ENCODE measurements around the gene SCMH1. TPM values are rescaled to one million over a fixed set of nuclear protein-coding genes. Genes with fewer than 3 reads are reported as not detected.

The SCMH1 gene
- polyA plus RNA-seq, 1 of the 3 experiments (the other 2 are of a cell fraction) = 38.5 TPM

DNA sequence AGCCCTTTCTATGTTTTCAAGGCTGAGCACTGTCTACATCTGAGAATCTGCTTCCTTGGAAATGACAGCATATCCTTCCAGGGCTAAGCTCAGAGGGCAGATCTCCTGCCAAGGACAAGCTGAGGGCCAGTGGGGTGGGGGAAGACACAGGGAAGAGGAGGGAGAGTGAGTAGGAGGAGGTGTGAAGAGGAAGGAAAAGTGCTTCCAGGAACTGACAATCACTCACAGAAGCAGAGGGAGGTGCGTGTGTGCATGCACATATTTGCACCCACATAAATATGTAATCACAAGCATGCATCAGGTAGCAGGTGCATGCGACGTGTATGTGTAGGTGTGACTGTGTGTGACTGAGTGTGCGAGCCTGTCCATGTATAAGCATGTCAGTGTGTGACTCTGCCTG lies 43.7 kb upstream of the SCMH1 start:
- H3K36me3 ChIP-seq (replicated peaks in 1 of 2; ENCODE audit: control insufficient read depth in 1 of 2, insufficient read depth in 2 of 2, low read length in 1 of 2) = no peaks in the 10 kb centered on the region
- H3K9me2 ChIP-seq = no peaks in the 10 kb centered on the region
- H3K9ac ChIP-seq = no peak overlapping the region
- no peaks in the 10 kb centered on the region for H3F3A ChIP-seq (replicated peaks; ENCODE audit: insufficient read depth)
- CTCF ChIA-PET = interaction anchor here (1.3 to 9.4 kb wide), 5 partner anchors 18 to 147 kb away, joined by 3 to 174 read pairs (median 46); partner anchors contain the start of gene FOXO6
- no peak overlapping the region for H2AFZ ChIP-seq (ENCODE audit: low read depth)
- peaks cover 7% of the 10 kb centered on the region; the same call in 1 of the 2 replicates for H3K27me3 ChIP-seq (ENCODE audit: insufficient read depth)
- TF ChIP-seq FOSL2 (IDR thresholded peaks at IDR 0.05; ENCODE audit: borderline replicate concordance, low read depth) (no peak), RAD21 (IDR thresholded peaks at IDR 0.05; ENCODE audit: low read length) (no peak), MEF2A (IDR thresholded peaks at IDR 0.05; ENCODE audit: borderline replicate concordance, low read depth) (no peak), GABPA (IDR thresholded peaks at IDR 0.05; ENCODE audit: low read depth) (no peak), CHD2 (IDR thresholded peaks at IDR 0.05; ENCODE audit: low read length, partially characterized antibody) (no peak), NFIC (IDR thresholded peaks at IDR 0.05; ENCODE audit: borderline replicate concordance) (no peak)
- H3K4me1 ChIP-seq (ENCODE audit: control insufficient read depth in 1 of 2, insufficient read depth in 2 of 2, low read depth in 1 of 2, low read length in 1 of 2) = peaks cover 0 to 2% of the 10 kb centered on the region in 2 experiments; a peak in 1 of 4 replicates
- no peak for DNase-seq
- 69% methylated on average over 4 of the region's 4 CpGs for WGBS (ENCODE audit: low lambda C conversion rate)
- POLR2A ChIA-PET = no interaction called here
- H3K4me3 ChIP-seq (ENCODE audit: low read depth in 2 of 2, low read length in 1 of 2) = no peak overlapping the region
- H3K9me3 ChIP-seq = no peaks in the 10 kb centered on the region
- H3K79me2 ChIP-seq (ENCODE audit: insufficient read depth) = no peaks in the 10 kb centered on the region
- no peak overlapping the region for H3K27ac ChIP-seq (ENCODE audit: low read depth in 2 of 2, low read length in 1 of 2)
- H4K20me1 ChIP-seq (ENCODE audit: insufficient read depth) = no peaks in the 10 kb centered on the region
- H3K4me2 ChIP-seq = no peak overlapping the region

DNA sequence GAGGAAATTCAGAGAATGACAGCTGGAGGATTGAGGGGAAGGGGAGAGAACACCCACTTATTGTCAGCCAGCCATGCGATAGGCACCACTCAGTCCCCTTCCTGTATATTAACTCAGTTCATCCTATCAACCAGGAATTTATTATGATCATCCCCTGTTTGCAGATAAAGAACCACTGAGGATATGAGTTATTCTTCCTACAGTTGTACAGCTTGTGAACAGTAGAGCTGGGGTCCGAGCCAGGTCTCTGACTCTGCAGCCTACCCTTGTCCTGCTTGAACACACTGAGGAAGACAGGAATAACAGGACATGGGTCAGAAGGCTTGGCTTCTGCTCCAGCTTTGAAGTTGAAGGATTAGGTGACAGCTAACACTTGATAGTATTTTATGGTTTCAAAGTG lies 42.0 kb upstream of the SCMH1 start:
- H3K4me3 ChIP-seq (ENCODE audit: low read depth in 2 of 2, low read length in 1 of 2) = no peak overlapping the region
- peaks cover 0 to 2% of the 10 kb centered on the region in 2 experiments; a peak in 1 of 4 replicates for H3K4me1 ChIP-seq (ENCODE audit: control insufficient read depth in 1 of 2, insufficient read depth in 2 of 2, low read depth in 1 of 2, low read length in 1 of 2)
- TF ChIP-seq EZH2phosphoT487 (IDR thresholded peaks at IDR 0.05; ENCODE audit: borderline replicate concordance, low read depth) (no peak), NRF1 (IDR thresholded peaks at IDR 0.05; ENCODE audit: low read depth, low read length) (no peak), RCOR1 (IDR thresholded peaks at IDR 0.05; ENCODE audit: low read length) (no peak), SIN3A (IDR thresholded peaks at IDR 0.05; ENCODE audit: borderline replicate concordance, low read depth, low read length) (no peak), ELF1 (IDR thresholded peaks at IDR 0.05) (no peak), GATA2 (CRISPR knock-in tag; IDR thresholded peaks at IDR 0.05) (no peak), GABPA (IDR thresholded peaks at IDR 0.05; ENCODE audit: low read depth) (no peak), SMC3 (IDR thresholded peaks at IDR 0.05; ENCODE audit: low read depth, low read length) (no peak), TEAD4 (IDR thresholded peaks at IDR 0.05; ENCODE audit: borderline replicate concordance, insufficient read depth) (no peak)
- H3K36me3 ChIP-seq (replicated peaks in 1 of 2; ENCODE audit: control insufficient read depth in 1 of 2, insufficient read depth in 2 of 2, low read length in 1 of 2) = no peaks in the 10 kb centered on the region
- no peak overlapping the region for H3K4me2 ChIP-seq
- no peaks in the 10 kb centered on the region; the same call in 1 of the 2 replicates for H3K27me3 ChIP-seq (ENCODE audit: insufficient read depth)
- H3K9me2 ChIP-seq = no peaks in the 10 kb centered on the region
- no peaks in the 10 kb centered on the region for H4K20me1 ChIP-seq (ENCODE audit: insufficient read depth)
- no peaks in the 10 kb centered on the region for H3K9me3 ChIP-seq
- WGBS (ENCODE audit: low lambda C conversion rate) = 44% methylated on average over 2 of the region's 2 CpGs
- CTCF ChIA-PET = interaction anchor here (1.1 to 9.4 kb wide), 17 partner anchors 11 to 178 kb away, joined by 3 to 174 read pairs (median 8); partner anchors contain the start of gene FOXO6
- H2AFZ ChIP-seq (ENCODE audit: low read depth) = no peak overlapping the region
- H3K9ac ChIP-seq = no peak overlapping the region
- H3K27ac ChIP-seq (ENCODE audit: low read depth in 2 of 2, low read length in 1 of 2) = no peak overlapping the region
- POLR2A ChIA-PET = no interaction called here
- no peak for DNase-seq
- no peaks in the 10 kb centered on the region for H3F3A ChIP-seq (replicated peaks; ENCODE audit: insufficient read depth)
- H3K79me2 ChIP-seq (ENCODE audit: insufficient read depth) = no peaks in the 10 kb centered on the region

Data from SK-N-SH (cell line).